ENCODE results near the gene FAM241A.

GRCh38 chr4:112153211-112153791, 8.0 kb downstream of the FAM241A start:
- TF ChIP-seq YY1 (IDR thresholded peaks at IDR 0.05; ENCODE audit: low read depth) (no peak), EP300 (IDR thresholded peaks at IDR 0.05; ENCODE audit: borderline replicate concordance) (no peak), REST (IDR thresholded peaks at IDR 0.05; ENCODE audit: low read depth) (no peak), MAX (IDR thresholded peaks at IDR 0.05) (no peak), FOXM1 (IDR thresholded peaks at IDR 0.05; ENCODE audit: borderline replicate concordance, low read depth) (no peak), RAD21 (IDR thresholded peaks at IDR 0.05; ENCODE audit: low read depth) (no peak), CREB1 (IDR thresholded peaks at IDR 0.05; ENCODE audit: low read depth) (no peak), TAF1 (IDR thresholded peaks at IDR 0.05; ENCODE audit: low read depth) (no peak), NFIC (IDR thresholded peaks at IDR 0.05) (no peak), CEBPB (IDR thresholded peaks at IDR 0.05) (no peak), EGR1 (IDR thresholded peaks at IDR 0.05) (no peak)

Data from Ishikawa (cell line).